Osteoblast (primary cell): ENCODE data around the gene GNB5. TPM values are rescaled to one million over a fixed set of nuclear protein-coding genes. Genes with fewer than 3 reads are reported as not detected.

ENCODE experiments used
- DNase-seq: peaks from one replicate; pipeline ENCODE4 v3.0.0; 2011; ENCODE audit warnings: low spot score, mixed read lengths; ENCODE audit not compliant: insufficient read length; ENCODE audit errors: missing footprints
- H2AFZ ChIP-seq: 2 replicates; pipeline ENCODE4 v1.6.0; 2011; ENCODE audit warnings: mild to moderate bottlenecking, low read length
- H3K27ac ChIP-seq: 2 replicates; pipeline ENCODE4 v1.5.1; 2011; ENCODE audit warnings: mild to moderate bottlenecking, low read depth, low read length, moderate library complexity
- H3K27me3 ChIP-seq: 2 replicates; pipeline ENCODE4 v1.6.0; 2012; ENCODE audit warnings: mild to moderate bottlenecking, control low read depth, inconsistent platforms, low read length, moderate library complexity; ENCODE audit not compliant: insufficient read depth
- H3K36me3 ChIP-seq: 2 replicates; pipeline ENCODE4 v1.5.1; 2011; ENCODE audit warnings: mild to moderate bottlenecking, low read length, control low read depth, moderate library complexity; ENCODE audit not compliant: insufficient read depth
- H3K4me1 ChIP-seq: 2 replicates; pipeline ENCODE4 v1.5.1; 2011; ENCODE audit warnings: mild to moderate bottlenecking, low read length, control low read depth, moderate library complexity; ENCODE audit not compliant: insufficient read depth
- H3K4me2 ChIP-seq: 2 replicates; pipeline ENCODE4 v1.6.0; 2011; ENCODE audit warnings: mild to moderate bottlenecking, low read length; ENCODE audit not compliant: insufficient read depth
- H3K4me3 ChIP-seq: fragments of 200-600 bp; sonication (generic); 3 replicates; pipeline ENCODE4 v1.5.1; 2012; ENCODE audit warnings: mild to moderate bottlenecking, low read length, inconsistent platforms; ENCODE audit not compliant: insufficient read depth
- H3K79me2 ChIP-seq: 2 replicates; pipeline ENCODE4 v1.6.0; 2012; ENCODE audit warnings: mild to moderate bottlenecking, low read length, control low read depth, inconsistent platforms; ENCODE audit not compliant: insufficient read depth
- H3K9me3 ChIP-seq: 2 replicates; pipeline ENCODE4 v1.5.1; 2011; ENCODE audit warnings: low read depth, low read length, control low read depth
- H4K20me1 ChIP-seq: 2 replicates; pipeline ENCODE4 v1.6.0; 2012; ENCODE audit warnings: mild to moderate bottlenecking, low read length, control low read depth; ENCODE audit not compliant: insufficient read depth
- total RNA-seq: library from RNA; depleted of rRNA; stranded (reverse); fragments of >200 nt; gene quantifications from 2 replicates; pipeline ENCODE4 v1.2.3, GENCODE V29; 2012
- TF ChIP-seq, protein P1 (sequence below): IDR thresholded peaks from 2 replicates; pipeline ENCODE4 v1.5.1; 2011; ENCODE audit warnings: mild to moderate bottlenecking, low read depth, low read length, moderate library complexity; ENCODE audit errors: extremely low read depth

Gene GNB5
- total RNA-seq, 1 donor: 26.4 TPM

DNA sequence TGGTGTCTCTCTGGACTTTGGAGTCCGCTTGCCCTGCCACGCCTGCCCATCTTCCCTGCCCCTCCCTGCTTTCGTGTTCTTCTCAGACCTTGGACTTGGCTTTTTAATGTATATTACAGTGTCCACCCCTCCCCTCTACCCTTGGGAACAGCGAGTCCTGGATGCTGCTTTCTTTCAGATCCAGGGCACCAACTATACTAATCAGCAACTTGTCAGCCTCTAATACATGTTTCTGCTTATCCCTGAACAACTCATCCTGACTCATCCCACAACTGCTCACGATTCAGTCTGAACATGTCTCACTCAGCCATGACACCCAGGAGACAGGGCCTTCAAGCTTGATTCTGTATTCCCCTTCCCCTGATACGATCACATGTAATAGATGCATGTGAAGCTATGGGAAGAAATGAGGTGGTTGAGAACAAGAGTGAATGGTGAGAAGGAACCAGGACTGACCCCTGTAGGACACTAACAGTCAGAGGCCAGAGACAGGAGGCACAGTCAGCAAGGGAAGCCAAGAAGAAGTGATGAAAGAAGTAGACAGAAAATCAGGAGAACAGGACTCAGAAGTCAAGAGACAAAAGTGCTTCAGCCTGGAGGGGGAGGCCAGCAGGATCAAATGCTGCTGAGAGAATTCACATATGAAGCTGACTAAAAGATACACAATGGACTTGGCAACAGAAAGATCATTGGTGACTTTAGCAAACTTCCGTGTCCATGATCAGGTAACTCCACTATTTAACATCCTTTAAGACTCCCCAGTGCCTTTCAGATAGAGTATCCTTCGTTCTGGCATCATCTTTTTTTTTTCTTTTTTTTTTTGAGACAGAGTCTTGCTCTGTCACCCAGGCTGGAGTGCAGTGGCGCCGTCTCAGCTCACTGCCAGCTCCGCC, 114.1 kb downstream of the GNB5 start:
- H3K4me3 ChIP-seq: no peak overlapping the region
- peak overlapping the region; percentile 73 for H2AFZ ChIP-seq
- TF ChIP-seq, protein P1, sequence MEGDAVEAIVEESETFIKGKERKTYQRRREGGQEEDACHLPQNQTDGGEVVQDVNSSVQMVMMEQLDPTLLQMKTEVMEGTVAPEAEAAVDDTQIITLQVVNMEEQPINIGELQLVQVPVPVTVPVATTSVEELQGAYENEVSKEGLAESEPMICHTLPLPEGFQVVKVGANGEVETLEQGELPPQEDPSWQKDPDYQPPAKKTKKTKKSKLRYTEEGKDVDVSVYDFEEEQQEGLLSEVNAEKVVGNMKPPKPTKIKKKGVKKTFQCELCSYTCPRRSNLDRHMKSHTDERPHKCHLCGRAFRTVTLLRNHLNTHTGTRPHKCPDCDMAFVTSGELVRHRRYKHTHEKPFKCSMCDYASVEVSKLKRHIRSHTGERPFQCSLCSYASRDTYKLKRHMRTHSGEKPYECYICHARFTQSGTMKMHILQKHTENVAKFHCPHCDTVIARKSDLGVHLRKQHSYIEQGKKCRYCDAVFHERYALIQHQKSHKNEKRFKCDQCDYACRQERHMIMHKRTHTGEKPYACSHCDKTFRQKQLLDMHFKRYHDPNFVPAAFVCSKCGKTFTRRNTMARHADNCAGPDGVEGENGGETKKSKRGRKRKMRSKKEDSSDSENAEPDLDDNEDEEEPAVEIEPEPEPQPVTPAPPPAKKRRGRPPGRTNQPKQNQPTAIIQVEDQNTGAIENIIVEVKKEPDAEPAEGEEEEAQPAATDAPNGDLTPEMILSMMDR: no peak
- no peaks in the 10 kb centered on the region for H3K79me2 ChIP-seq
- H3K36me3 ChIP-seq: no peaks in the 10 kb centered on the region
- DNase-seq: peak; percentile 92
- H3K27ac ChIP-seq: peak overlapping the region; percentile 73
- no peaks in the 10 kb centered on the region for H3K27me3 ChIP-seq
- peaks cover 15% of the 10 kb centered on the region for H3K4me1 ChIP-seq
- no peaks in the 10 kb centered on the region for H4K20me1 ChIP-seq
- no peaks in the 10 kb centered on the region for H3K9me3 ChIP-seq
- peak overlapping the region; percentile 58 for H3K4me2 ChIP-seq

DNA sequence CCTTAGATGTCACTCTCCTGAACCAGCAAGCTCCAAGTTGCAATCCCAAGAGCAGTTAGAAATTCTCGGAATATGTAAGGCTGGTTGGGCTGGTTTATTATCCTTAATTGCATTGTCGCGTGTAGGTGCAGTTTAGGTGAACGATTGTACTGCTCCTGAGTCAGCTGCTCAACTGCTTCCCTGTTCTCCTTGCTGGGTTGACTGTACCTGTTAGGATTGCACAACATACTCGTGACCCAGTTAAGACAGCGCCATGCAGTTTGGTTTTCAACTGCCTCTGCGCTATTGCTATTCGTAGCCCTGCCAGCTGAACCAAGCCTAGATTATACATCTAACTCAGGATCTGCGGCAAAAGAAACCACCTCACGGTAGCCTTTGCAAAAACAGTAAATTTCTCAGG, 119.6 kb downstream of the GNB5 start:
- no peak for DNase-seq
- no peak overlapping the region for H3K4me3 ChIP-seq
- no peaks in the 10 kb centered on the region for H3K36me3 ChIP-seq
- H3K79me2 ChIP-seq: no peaks in the 10 kb centered on the region
- peaks cover 2% of the 10 kb centered on the region for H3K4me1 ChIP-seq
- no peak overlapping the region for H2AFZ ChIP-seq
- H3K27me3 ChIP-seq: no peaks in the 10 kb centered on the region
- H3K27ac ChIP-seq: no peak overlapping the region
- no peaks in the 10 kb centered on the region for H3K9me3 ChIP-seq
- H3K4me2 ChIP-seq: no peak overlapping the region
- H4K20me1 ChIP-seq: no peaks in the 10 kb centered on the region
- TF ChIP-seq, protein P1: no peak

DNA sequence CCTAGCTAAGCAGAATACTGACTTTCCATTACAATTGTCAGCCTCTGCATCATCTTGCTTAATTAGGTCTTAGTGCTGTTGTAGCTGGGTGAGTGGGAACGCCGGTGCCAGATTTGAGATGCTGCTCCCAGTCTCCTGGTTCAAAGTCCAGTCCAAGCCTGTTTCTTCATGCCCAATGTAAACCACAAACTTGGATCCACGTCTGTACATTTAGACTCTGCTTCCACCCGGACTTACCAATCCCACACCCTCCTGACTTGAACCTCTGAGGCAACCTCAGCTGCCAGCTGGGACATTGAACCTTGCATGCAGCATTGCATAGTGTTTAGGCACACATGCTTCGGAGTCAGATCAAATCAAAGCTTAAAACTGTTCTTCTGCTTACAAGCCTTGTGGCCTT, 121.6 kb downstream of the GNB5 start:
- DNase-seq: no peak
- no peaks in the 10 kb centered on the region for H3K4me1 ChIP-seq
- H3K9me3 ChIP-seq: no peaks in the 10 kb centered on the region
- no peak overlapping the region for H3K27ac ChIP-seq
- no peak overlapping the region for H2AFZ ChIP-seq
- H3K36me3 ChIP-seq: no peaks in the 10 kb centered on the region
- TF ChIP-seq, protein P1: no peak
- no peak overlapping the region for H3K4me3 ChIP-seq
- no peaks in the 10 kb centered on the region for H3K27me3 ChIP-seq
- no peak overlapping the region for H3K4me2 ChIP-seq
- H4K20me1 ChIP-seq: no peaks in the 10 kb centered on the region
- no peaks in the 10 kb centered on the region for H3K79me2 ChIP-seq

DNA sequence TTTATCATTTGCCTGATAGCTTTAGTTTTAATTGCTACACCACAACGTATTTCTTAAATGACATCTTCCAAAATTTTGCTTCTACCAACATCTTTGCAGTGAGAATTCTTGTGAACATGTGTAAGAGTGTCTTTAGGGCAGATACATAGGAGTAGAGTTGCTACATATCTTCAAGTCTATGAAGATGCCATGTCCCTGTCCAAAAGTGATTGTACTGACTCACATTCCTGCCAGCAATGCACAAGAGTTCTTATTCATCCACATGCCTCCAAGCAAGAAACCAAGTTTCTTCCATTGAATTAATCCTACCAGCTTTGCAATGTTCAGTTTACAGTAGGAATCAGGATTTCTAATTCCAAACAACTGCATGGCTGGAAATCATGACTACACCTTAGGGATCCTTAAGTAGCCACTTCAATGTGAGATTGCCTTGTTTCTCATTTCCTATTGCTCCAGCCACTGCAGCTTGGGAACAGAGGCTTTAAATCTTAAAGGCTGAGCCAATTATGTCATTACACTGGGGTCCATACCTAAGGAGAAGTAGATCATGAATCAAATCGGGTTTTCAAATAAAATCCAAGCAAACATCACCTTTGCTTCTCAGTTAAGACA, 123.1 kb downstream of the GNB5 start:
- TF ChIP-seq, protein P1: no peak
- Histone ChIP-seq H3K4me3 (no peak overlapping the region), H3K79me2 (no peaks in the 10 kb centered on the region), H3K4me2 (no peak overlapping the region), H3K27me3 (no peaks in the 10 kb centered on the region), H4K20me1 (no peaks in the 10 kb centered on the region), H3K4me1 (no peaks in the 10 kb centered on the region), H3K27ac (no peak overlapping the region), H2AFZ (no peak overlapping the region), H3K36me3 (peaks cover 8% of the 10 kb centered on the region), H3K9me3 (no peaks in the 10 kb centered on the region)
- peak; percentile 55 for DNase-seq
